ENCODE results near the gene ST8SIA5. TPM values are rescaled to one million over a fixed set of nuclear protein-coding genes. Genes with fewer than 3 reads are reported as not detected.

ST8SIA5 gene
- total RNA-seq, 1 experiment from 2014 or later = not detected

DNA sequence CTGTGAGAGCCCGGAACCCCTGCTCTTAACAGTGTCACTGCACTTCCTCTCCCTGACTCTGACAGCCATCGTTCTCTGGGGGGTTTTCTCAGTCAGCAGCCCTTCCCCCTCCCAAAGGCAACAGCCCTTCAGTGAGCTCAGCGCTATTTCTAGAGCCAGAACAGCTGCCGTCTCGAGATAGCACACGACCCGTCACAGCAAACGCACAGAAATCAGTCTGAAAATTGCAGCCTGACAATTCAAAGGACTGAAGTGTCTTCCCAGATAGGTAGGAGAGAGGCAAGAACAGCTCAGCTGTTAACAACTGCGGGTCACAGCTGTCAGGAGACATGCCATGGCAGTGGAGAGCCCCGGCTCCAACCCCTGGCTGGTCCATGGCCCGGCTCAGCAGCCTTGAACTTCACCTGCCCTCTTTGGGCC, 45.4 kb downstream of the ST8SIA5 start:
- no peak for DNase-seq (ENCODE audit: low spot score)

DNA sequence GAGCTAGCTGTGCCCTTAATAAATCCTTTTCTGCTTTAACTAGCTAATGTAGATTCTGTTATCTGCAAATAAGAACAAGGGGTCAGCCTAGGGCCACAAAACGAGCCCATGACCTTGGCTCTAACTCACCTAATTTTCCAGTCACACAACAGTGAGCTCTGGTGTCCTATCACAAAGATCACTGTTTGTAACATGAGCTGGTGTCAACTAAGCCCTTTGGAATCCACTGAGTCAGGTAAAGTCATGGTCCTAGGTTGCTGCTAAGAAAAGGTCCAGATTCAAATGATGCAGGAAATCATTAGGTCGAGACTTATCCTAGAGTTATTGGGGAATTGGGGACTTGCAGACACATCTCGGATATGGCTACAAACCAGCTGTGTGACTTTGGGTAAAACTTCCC, 49.9 kb downstream of the ST8SIA5 start:
- DNase-seq (ENCODE audit: low spot score) = no peak

DNA sequence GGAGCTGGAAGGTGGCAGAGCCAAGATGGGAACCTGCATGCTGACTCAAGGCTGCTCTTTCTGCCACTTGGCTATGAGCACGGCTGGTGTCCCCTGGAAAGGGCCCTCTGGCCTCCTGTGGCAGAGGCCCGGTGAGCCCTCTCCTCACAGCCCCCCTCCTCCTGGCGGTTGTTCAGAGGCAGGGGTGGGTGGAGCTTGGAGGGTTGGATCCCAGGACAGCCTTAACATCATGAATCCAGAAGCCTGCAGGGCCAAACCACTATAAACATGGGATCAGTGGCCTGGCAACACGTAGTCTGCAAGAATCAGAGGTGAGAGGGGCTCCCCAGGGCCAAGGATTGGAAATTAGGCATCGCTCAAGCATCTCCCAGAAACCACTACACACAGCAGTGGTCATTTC, 51.3 kb downstream of the ST8SIA5 start:
- no peak for DNase-seq (ENCODE audit: low spot score)

DNA sequence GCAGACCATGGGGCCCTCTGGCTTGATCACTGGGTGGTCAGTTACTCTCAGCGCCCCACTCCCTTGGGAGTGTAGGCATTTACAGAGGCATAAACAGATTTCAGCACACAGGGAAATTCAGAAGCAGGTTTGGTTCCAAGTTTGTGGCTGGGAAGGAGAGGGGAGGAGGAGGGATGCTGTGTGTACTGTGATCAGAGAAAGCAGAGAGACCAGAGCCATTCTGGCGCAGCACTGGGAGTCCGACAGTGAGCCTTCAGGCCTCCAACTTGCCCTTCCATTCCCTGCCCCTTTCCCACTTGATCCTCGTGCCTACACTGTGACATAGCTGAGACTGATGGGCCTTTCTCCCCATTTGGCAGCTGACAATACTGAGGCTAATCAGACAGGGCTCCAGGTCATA, 52.0 kb downstream of the ST8SIA5 start:
- no peak for DNase-seq (ENCODE audit: low spot score)

DNA sequence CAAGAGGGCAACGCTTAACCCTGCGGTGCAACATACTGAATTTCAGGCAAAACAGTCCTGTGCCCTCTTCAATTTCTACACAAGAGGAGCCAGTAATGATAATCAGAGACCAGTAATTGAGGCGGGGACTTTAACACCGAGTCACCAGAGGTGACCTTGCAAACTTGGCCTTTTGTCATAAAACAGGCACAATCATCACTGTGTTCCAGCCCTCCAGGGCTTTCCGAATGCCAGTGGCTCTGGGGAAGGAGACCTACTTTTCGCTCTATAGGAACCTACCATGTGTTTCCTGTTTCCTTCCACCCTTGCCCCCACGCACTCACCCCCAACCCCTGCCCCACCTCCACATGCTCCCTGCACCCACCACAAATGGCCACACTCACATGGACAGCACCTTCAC, 52.7 kb downstream of the ST8SIA5 start:
- DNase-seq (ENCODE audit: low spot score) = no peak

DNA sequence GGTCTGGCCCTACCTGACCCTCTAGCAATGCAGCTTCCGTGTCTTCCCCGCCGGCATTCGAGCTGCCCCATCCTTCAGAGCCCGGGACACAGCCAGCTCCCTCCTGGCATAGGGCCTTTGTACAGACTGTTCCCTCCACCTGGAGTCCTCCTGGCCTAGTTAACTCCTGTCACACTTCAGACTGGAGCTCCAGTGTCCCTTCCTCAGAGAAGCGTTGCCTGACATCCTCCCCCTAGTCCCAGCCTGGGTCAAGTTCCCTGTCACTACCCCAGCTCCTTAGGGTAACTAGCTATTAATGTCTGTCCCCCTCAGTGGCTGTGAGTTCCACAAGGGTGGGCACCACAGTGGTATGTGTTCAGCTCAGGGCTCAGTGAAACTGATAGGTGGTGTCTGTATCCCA, 54.4 kb downstream of the ST8SIA5 start:
- DNase-seq (ENCODE audit: low spot score) = no peak

DNA sequence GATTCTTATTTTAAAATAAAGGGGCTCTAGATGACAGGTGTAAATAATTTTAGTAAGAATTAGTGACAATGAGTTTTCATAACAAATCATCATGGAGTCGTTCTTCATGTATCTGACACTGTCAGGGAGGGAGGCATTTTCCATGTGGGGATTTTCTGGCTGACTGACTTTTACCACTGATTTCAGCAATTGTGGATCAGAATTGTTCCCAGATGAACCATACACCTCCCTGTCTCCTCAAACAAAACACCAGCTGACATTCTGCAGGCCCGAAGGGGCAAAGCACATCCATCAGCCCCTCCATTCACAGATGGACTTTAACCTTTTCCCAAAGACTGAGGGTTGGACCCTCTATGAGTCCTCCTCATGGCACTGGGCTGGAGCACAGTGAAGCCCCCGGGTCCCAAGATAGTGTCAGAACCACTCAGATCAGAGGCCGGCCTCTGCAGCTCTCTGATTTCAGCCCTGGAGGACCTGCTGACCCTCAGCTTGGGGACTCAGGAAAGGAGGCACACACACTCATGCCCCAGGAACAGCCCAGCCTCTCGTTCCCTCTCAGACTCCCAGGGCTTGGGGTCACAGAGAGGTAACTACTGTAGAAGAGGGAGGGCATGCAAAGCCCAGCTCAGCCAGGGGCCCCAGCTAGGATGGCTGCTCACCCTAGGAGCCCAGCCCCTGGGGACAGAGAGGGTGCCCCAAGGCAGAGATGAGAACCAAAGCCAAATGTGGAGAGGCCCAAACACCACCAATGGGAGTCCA, 56.6 kb downstream of the ST8SIA5 start:
- DNase-seq (ENCODE audit: low spot score) = no peak

DNA sequence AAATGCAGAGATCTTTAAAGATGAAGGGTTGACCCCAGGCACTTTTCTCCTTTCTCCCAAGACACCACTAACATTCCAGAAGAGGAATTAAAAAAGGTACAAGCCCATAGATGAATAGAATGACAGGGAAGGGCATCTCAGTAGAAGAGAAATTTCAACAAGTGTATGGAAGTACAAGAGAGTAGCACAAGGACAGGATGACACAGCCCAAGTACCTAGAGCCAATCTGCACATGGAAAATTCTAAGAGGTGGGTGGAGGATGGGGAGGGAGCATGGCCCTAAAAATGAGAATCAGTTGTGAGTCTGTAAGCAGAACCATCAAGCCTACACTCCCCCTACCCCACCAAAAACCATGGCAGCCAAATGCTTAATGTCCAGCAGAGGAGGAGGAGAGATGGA, 60.2 kb downstream of the ST8SIA5 start:
- no peak for DNase-seq (ENCODE audit: low spot score)

DNA sequence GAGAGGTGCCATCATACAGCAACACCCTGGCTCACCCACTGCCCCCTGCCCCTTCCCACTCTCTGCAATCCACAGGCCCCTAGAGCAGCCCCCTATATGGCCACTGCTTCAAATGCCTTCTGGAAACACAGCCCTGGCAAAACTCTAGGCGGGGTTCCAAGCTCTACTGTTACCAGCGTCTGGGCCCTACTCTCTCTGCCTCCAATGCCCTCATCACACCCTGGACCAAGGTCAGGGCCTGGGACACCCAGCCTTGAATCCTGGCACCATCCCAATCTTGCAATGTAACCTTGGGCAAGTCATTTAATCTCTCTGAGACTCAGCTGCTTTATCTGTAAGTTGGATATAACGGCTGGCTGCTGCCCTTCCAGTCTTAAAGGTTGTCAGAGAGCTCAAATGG, 60.6 kb downstream of the ST8SIA5 start:
- DNase-seq (ENCODE audit: low spot score) = no peak

DNA sequence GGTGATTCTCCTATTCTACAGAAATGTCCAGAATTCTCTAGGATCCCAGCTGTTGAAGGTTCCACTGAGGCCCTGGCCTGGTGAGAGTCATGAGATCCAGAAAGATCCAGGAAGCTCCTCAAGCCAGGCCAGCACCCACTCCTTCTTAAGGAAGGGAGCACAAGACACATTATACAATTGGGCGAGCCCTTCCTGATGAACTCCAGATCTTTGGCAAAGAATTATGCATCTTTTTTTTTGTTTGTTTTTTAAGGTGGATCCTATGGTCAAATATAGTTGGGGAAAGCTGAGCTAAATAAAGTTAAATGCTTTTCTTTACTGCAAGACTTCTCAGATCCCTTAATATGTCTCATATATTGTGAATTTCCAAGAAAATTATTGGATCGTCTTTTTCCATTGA, 62.9 kb downstream of the ST8SIA5 start:
- no peak for DNase-seq (ENCODE audit: low spot score)

DNA sequence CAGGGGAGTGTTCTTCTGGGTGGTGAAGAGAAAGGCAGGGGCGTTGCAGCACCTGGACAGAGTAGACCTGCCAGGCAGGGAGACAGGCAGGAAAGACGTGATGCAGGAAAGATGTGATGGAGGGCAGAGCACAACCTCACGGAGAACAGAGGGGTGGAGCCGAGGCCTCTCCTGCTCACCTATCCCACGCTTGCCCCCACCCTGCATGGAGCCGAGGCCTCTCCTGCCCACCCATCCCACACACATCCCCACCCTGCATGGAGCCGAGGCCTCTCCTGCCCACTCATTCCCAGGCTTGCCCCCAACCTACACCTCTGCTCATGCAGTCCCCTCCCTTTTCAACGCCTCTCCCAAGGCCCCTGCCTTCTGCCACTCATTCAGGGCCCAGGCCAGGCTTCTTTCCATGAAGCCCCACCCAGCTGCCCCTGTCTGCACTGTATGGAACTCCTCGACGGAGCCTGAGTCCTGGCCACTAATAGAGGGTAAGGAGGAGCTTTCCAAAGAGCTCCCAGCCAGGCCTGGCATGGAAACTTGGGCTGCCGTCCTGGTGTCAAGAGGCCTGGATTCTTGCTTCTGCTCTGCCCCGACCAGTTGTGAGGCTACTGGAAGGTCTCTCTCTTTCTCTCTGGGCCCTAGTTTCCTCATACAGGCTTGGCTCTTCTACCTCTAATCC, 67.9 kb downstream of the ST8SIA5 start:
- DNase-seq (ENCODE audit: low spot score) = no peak

DNA sequence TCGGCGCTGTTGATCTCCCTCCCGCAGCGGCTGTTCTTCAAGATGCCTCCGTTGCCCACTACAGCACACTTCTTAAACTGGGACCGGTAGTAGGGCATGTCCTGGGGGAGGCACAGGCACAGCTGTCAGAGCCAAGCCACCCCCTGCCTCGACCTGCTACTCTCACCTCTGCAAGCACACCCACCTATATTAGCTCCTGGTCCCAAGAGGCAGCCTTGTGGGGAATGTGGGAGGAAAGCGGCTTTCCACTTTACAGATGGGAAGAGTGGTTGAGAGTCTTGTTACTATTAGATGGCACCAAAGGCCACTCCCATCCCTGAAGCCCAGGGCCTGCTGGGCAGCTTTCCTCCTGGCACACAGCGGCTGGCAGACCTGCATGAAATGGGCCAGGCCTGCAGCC, 70.7 kb downstream of the ST8SIA5 start:
- no peak for DNase-seq (ENCODE audit: low spot score)

DNA sequence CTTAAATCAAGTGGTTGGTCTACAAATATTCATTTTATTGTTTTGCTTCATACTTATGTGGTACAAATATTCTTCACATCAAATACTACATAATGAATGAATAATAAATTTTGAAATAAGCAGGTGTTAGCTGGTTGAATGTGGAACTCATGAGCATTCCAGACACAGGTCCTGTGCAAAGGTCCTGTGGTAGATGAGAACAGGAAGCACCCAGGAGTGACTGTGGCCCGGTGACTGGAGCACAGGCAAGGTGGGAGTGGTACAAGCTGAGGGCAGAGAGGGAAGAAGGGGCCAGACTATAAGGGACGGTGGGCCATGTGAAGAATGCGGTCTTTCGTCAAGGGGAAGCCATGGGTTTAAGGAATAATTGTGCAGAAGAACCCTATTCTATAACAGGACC, 73.6 kb downstream of the ST8SIA5 start:
- DNase-seq (ENCODE audit: low spot score) = no peak

DNA sequence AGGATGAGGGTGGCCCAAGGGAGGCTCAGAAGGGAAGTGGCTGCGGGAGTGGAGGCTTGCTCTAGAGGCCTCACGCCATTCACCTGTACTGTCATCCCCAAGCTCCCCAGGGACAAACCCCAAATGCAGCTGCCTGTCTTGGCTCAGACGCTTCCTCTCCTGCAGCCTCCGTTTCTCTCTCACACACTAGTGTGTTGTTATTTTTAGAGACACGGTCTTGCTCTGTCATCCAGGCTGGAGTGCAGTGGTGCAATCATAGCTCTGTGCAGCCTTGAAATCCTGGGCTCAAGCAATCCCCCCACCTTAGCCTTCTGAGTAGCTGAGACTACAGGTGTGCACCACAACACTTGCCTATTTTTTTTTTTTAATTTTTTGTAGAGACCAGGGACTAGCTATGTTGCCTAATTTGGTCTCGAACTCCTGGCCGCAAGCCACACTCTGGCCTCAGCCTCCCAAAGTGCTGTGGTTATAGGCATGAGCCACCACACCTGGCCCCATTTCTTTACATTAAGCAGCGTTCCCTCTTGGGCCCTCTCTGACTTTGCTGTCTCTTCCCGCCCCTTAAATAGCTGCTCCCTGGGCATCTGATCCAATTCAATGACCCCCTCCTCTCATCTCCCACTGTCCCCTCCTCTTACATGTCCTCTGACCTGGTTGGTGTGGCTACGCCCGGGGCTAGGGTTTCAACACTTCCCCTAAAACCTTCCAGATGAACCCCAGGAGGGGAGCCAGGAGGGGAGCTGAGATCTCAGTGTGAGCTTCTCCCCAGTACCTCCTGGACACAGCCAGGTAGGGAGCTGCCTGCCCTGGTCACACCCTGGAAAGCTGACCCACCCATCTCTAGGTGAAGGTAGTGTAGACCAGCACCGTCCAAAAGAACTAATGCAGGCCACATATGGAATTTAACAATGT, 75.8 kb downstream of the ST8SIA5 start:
- no peak for DNase-seq (ENCODE audit: low spot score)

DNA sequence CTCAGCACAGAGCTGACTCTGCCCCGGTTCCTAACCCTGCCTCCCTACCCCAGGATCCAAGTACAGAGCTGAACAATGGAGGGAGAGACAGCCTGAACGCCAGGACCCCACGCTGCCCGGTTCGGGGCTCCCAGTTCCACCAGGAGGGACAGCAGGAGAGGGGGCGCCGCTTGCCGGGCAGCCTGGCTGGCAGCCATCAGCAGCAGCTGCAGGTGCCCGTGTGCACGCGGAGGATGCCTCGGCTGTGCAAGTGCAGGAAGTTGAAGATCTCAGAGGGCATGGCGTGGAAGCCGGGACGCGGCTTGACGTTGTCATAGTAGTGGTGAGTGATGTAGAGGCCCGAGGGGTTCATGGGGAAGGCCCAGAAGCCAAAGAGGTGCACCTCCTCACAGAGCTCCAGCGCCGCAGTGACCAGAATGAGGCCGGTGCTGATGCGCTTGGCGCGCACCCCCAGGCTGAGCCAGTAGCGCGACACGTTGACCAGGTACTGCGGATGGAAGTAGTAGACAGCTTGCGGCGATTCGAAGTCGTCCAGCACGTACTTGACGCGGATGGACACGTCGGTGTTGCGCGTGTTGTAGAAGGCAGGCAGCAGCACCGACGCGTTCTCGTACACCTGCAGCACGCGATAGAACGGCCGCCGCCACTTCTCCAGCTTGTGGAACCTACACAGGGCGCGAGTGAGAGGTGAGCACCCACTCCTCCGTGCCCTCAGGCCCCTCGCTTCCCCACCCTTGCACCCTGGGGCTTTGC, 76.8 kb downstream of the ST8SIA5 start:
- DNase-seq (ENCODE audit: low spot score) = no peak

DNA sequence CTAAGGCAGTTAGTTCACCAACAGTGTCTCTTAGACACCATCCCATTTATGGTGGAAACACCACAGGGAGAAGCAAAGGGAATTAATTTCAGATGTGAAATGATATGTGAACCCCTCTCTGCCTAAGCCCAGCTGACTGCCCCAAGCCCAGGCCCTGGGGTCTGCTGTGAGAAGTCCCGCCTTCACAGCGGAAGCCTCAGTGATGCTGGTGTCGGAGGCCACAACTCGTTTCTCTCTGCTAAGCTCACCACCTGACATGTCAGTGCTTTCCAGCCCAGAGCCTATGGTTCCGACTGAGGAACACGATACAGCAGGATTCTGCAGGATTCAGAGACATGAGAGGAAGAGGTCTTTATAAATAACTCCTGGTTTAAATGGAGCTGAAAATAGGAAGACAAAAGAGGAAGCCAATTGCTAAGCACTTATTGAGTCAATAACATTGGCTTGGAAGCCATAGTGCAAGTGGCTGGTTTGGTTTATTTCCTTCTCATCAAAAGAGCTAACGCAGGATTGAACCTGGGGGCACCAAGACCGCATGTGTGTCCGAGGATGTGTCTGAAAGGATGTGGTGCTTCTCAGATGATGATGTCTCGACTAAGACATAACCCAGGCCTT, 78.0 kb downstream of the ST8SIA5 start:
- no peak for DNase-seq (ENCODE audit: low spot score)

DNA sequence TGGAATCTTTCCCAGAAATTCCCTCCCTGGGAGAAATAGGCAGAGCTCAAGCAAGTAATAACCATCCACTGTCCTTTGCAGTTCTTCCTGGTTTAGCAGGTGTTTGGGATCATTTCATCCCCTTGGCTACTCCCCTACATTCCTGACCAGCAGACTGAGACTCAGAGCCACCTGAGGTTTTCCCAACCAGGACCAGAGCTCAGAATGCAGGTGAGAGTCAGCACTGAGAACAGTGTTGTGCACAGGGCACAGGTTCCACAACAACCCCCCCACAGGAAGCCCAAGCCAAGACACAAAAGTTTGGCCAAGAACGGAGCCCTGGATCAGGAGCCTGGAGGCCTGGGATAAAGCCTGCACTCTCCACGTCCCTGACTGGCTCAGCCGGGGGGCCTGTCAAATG, 78.8 kb downstream of the ST8SIA5 start:
- no peak for DNase-seq (ENCODE audit: low spot score)

DNA sequence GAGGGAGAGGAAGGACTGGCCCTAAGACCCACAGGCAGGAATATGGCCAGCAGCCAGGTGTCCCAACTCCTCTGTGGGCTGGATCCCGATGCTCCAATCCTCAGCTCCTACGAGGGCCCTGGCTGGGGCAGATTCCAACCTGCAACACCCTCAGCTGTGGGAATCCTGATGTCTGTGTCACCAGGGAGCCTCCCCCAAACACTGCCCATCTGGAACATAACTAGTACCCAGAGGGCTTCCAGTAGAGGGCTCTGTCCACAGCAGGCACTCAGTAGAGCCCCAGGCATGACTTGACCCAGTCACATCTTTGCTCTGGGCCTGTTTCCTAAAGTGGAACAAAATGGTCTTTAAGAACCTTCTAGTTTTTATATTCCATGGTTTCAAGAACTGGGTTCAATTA, 79.2 kb downstream of the ST8SIA5 start:
- no peak for DNase-seq (ENCODE audit: low spot score)

DNA sequence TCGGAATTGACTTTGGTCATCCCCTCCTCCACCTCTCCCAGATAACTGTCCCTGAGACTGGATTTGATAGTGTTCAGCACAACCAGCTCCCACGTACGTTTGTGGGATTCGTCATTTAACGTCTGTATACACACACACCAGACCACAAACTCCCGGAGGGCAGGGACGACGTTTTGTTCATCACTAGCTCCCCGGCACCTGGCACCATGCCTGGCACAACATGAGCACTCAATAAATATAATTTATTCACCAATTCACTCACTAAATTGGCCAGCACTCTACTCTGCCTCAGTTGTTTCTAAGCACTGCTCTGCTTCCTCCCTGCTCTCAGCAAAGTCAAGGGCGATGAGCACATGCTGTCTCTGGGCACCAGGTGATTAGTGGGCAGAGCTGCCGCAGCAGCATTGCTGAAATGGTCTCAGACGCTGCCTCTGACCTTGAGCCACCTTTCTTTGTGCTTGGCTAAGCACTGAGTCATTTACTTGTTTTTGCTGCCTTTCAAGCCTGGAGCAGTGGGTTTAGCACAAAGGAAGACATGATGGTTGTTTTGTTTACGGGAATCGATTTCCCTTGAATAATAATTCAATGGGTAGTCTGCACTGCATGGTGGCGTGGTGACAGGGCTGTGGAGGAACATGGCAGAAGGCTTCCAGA, 80.5 kb downstream of the ST8SIA5 start:
- DNase-seq (ENCODE audit: low spot score) = no peak

DNA sequence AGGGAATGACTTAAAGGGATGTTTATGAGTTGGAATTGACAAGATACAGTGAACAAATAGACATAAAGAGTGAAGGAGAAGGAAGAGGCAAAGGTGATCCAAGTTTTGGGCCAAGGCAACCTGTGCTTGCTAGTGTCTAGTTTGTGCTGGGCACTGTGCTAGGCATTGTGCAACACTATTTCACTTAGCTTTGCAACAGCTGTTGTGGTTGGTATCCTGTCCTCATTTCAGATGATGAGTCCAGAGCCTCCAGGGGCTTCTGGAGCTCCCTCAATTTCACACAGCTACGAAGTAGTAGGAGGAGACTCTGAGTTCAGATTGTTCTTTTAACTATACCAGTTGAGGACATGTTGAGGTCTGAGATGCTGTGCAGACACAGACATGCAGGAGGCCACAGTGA, 81.7 kb downstream of the ST8SIA5 start:
- DNase-seq (ENCODE audit: low spot score) = no peak
